ENCODE measurements around the gene PTK7.

PTK7 gene

GRCh38 chr6:43192911-43193310, 116.8 kb downstream of the PTK7 start:
- FAIRE-seq (no peak), DNase-seq (ENCODE audit: extremely low spot score, insufficient read length, low read depth) (no peak)

DNA sequence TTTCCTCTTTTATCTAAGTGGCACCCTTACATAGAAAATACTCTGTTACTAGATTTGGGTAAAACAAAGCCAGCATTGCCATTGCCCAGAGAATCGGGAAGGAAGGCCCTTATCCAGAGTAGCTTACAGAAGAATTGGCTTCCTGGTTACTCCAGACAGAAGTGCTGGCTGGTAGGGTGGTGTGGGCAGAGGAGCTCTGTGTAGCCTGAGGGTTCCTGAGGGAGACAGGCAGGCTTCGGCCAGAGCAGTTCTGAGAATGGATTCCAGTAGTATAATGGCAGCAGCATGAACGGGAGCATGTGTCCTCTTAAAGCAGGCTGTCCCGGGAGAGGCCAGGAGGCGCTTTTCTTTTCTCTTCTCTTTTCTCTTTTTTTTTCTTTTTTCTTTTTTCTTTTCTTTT, 117.8 kb downstream of the PTK7 start:
- FAIRE-seq (no peak), DNase-seq (ENCODE audit: extremely low spot score, insufficient read length, low read depth) (no peak)

GRCh38 chr6:43196337-43196736, 120.2 kb downstream of the PTK7 start:
- no peak for DNase-seq (ENCODE audit: extremely low spot score, insufficient read length, low read depth)
- FAIRE-seq = no peak

GRCh38 chr6:43199912-43200311, 123.8 kb downstream of the PTK7 start:
- no peak for DNase-seq (ENCODE audit: extremely low spot score, insufficient read length, low read depth)
- no peak for FAIRE-seq

GRCh38 chr6:43200541-43200940, 124.4 kb downstream of the PTK7 start:
- DNase-seq (ENCODE audit: extremely low spot score, insufficient read length, low read depth) (no peak), FAIRE-seq (no peak)

DNA sequence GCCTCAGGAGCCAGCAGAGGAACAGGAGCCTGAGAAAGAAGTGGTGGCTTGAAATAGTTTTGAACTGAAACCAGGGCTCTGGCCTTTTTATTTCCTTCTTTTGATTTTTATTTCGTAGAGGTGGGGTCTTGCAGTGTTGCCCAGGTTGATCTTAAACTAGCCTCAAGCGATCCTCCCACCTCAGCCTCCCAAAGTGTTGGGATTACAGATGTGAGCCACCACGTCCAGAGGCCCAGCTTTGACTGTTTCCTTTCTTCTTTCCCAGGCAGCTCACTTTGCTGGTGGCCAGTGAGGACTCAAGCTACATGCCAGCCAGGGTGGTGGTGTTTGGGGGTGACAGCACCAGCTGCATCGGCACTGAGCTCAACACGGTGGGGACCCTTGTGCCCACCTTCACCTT, 126.3 kb downstream of the PTK7 start:
- no peak for FAIRE-seq

GRCh38 chr6:43203029-43203717, 127.1 kb downstream of the PTK7 start:
- no peak for FAIRE-seq
- no peak for DNase-seq (ENCODE audit: extremely low spot score, insufficient read length, low read depth)

More for the DNA sequence above, 126.3 kb downstream of the PTK7 start:
- DNase-seq (ENCODE audit: extremely low spot score, insufficient read length, low read depth) = no peak

GRCh38 chr6:43203718-43204095, 127.6 kb downstream of the PTK7 start:
- DNase-seq (ENCODE audit: extremely low spot score, insufficient read length, low read depth) = no peak
- no peak for FAIRE-seq

DNA sequence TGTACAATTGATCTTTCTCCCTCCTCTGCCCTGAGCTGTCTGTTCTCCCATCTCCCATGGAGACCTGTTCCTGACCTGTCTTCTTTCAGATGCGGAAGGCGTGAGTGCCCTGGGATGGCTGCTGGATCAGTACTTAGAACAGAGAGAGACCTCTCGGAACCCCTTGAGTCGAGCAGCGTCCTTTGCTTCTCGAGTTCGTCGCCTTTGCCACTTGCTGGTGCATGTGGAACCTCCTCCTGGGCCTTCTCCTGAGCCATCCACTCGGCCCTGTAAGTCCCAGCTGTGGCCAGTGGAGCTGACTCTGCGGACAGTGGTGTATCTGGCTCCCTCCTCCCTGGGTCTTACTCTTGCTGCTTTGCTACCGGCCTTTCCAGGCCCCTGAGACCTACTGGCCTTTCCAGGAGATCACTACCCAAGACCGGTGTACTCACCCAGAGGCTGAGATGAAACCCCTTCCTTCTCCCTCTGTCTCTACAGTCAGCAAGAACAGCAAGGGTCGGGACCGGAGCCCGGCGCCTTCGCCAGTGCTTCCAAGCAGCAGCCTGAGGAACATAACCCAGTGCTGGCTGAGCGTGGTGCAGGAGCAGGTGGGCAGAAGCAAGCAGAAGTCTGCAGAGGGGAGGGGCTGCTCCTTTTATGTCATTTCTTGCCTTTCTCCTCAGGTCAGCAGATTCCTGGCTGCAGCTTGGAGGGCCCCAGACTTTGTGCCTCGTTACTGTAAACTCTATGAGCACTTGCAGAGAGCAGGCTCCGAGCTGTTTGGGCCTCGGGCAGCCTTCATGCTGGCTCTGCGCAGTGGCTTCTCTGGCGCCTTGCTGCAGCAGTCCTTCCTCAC, 128.4 kb downstream of the PTK7 start:
- FAIRE-seq (no peak), DNase-seq (ENCODE audit: extremely low spot score, insufficient read length, low read depth) (no peak)

- DNase-seq (ENCODE audit: extremely low spot score, insufficient read length, low read depth) = no peak
- no peak for FAIRE-seq
Measured at GRCh38 chr6:43205849-43206248, 129.7 kb downstream of the PTK7 start.

- DNase-seq (ENCODE audit: extremely low spot score, insufficient read length, low read depth) (no peak), FAIRE-seq (no peak)
Measured at GRCh38 chr6:43207286-43207685, 131.2 kb downstream of the PTK7 start.

Data from GM18507 (cell line).